Mesodermal cell (in vitro differentiated cells): ENCODE data around the gene DAB2IP.
"Not testable (repeated sequence)": the region's sequence is repeated elsewhere in the genome, so short reads cannot be mapped to it uniquely, and the experiment has no call there.

Experiments used
- H3K27ac ChIP-seq: 2 replicates; pipeline ENCODE4 v1.7.0; 2013; ENCODE audit warnings: mild to moderate bottlenecking, low read depth, low read length, moderate library complexity; ENCODE audit not compliant: severe bottlenecking
- H3K36me3 ChIP-seq: 2 replicates; pipeline ENCODE4 v1.7.1; 2013; ENCODE audit warnings: mild to moderate bottlenecking, low read length, moderate library complexity; ENCODE audit not compliant: control insufficient read depth, insufficient read depth
- H3K4me1 ChIP-seq: one replicate; pipeline ENCODE4 v1.7.1; 2013; ENCODE audit warnings: mild to moderate bottlenecking, low read length; ENCODE audit not compliant: insufficient read depth, control insufficient read depth, poor library complexity, severe bottlenecking
- H3K4me3 ChIP-seq: 2 replicates; pipeline ENCODE4 v1.7.0; 2013; ENCODE audit warnings: low read length, control low read depth, mild to moderate bottlenecking; ENCODE audit not compliant: insufficient read depth, poor library complexity, severe bottlenecking; ENCODE audit errors: extremely low read depth
- H3K9me3 ChIP-seq: 2 replicates; pipeline ENCODE4 v1.7.1; 2013; ENCODE audit warnings: mild to moderate bottlenecking, low read length, moderate library complexity; ENCODE audit not compliant: control insufficient read depth
- WGBS, 2 experiments: methylation state at CpG; one replicate each; pipeline ENCODE4 v1.1.5; 2013; ENCODE audit warnings: missing lambda C conversion rate in 2 of 2; ENCODE audit not compliant: insufficient coverage in 2 of 2; 5-methylcytosine and 5-hydroxymethylcytosine counted together

The DAB2IP gene

GRCh38 chr9:121786998-121787422 lies 135.6 kb downstream of the DAB2IP start:
- peaks cover 19% of the 10 kb centered on the region for H3K4me1 ChIP-seq

GRCh38 chr9:121788686-121789366 lies 137.4 kb downstream of the DAB2IP start:
- 76 to 81% methylated on average over 6 to 10 of the region's 15 CpGs for WGBS, 2 experiments
- H3K9me3 ChIP-seq: no peaks in the 10 kb centered on the region

More at GRCh38 chr9:121786998-121787422, 135.6 kb downstream of the DAB2IP start:
- Histone ChIP-seq H3K9me3 (no peaks in the 10 kb centered on the region), H3K27ac (no peak overlapping the region), H3K4me3 (no peak overlapping the region), H3K36me3 (peaks cover 38% of the 10 kb centered on the region)
- WGBS, 2 experiments: 83 to 90% methylated on average over 2 to 6 of the region's 8 CpGs

GRCh38 chr9:121790841-121791240 lies 139.4 kb downstream of the DAB2IP start:
- Histone ChIP-seq H3K9me3 (no peaks in the 10 kb centered on the region), H3K4me1 (no peaks in the 10 kb centered on the region), H3K36me3 (no peaks in the 10 kb centered on the region), H3K4me3 (no peak overlapping the region), H3K27ac (no peak overlapping the region)
- WGBS, 2 experiments: 96 to 100% methylated on average over 2 to 12 of the region's 14 CpGs

More at GRCh38 chr9:121788686-121789366, 137.4 kb downstream of the DAB2IP start:
- peaks cover 7% of the 10 kb centered on the region for H3K4me1 ChIP-seq
- no peak overlapping the region for H3K27ac ChIP-seq
- H3K4me3 ChIP-seq: no peak overlapping the region
- peaks cover 19% of the 10 kb centered on the region for H3K36me3 ChIP-seq

- H3K4me3 ChIP-seq, H3K4me1 ChIP-seq, H3K36me3 ChIP-seq, H3K9me3 ChIP-seq, H3K27ac ChIP-seq: not testable (repeated sequence)
- WGBS, 2 experiments: 96 to 98% methylated on average over 7 to 8 of the region's 10 CpGs
These were observed 141.0 kb downstream of the DAB2IP start for GRCh38 chr9:121792476-121792875.

- not testable (repeated sequence) for H3K4me1 ChIP-seq, H3K9me3 ChIP-seq, H3K36me3 ChIP-seq, H3K27ac ChIP-seq, H3K4me3 ChIP-seq
- whole genome bisulfite sequencing, 2 experiments: 88 to 98% methylated on average over 5 to 6 of the region's 6 CpGs
These were observed 142.9 kb downstream of the DAB2IP start for GRCh38 chr9:121794334-121794733.

- 67 to 100% methylated on average over 1 of the region's 2 CpGs for WGBS, 2 experiments
- no peaks in the 10 kb centered on the region for H3K36me3 ChIP-seq
- H3K9me3 ChIP-seq: no peaks in the 10 kb centered on the region
- H3K4me1 ChIP-seq: no peaks in the 10 kb centered on the region
- no peak overlapping the region for H3K4me3 ChIP-seq
- no peak overlapping the region for H3K27ac ChIP-seq
These were observed 145.6 kb downstream of the DAB2IP start for GRCh38 chr9:121797081-121797480.

- H3K36me3 ChIP-seq: no peaks in the 10 kb centered on the region
- H3K27ac ChIP-seq: no peak overlapping the region
- H3K9me3 ChIP-seq: no peaks in the 10 kb centered on the region
- no peaks in the 10 kb centered on the region for H3K4me1 ChIP-seq
- WGBS, 2 experiments: 85 to 87% methylated on average over 3 to 4 of the region's 5 CpGs
- H3K4me3 ChIP-seq: no peak overlapping the region
These were observed 147.5 kb downstream of the DAB2IP start for GRCh38 chr9:121798941-121799340.

GRCh38 chr9:121800376-121800775 lies 148.9 kb downstream of the DAB2IP start:
- WGBS, 2 experiments: 91 to 99% methylated on average over 7 to 10 of the region's 10 CpGs
- H3K4me1 ChIP-seq: no peaks in the 10 kb centered on the region
- no peak overlapping the region for H3K4me3 ChIP-seq
- peaks cover 6% of the 10 kb centered on the region for H3K9me3 ChIP-seq
- no peak overlapping the region for H3K27ac ChIP-seq
- no peaks in the 10 kb centered on the region for H3K36me3 ChIP-seq

- WGBS, 2 experiments: 94 to 95% methylated on average over 2 of the region's 3 CpGs
These were observed 150.1 kb downstream of the DAB2IP start for GRCh38 chr9:121801579-121801978.

GRCh38 chr9:121802753-121803152 lies 151.3 kb downstream of the DAB2IP start:
- H3K36me3 ChIP-seq: no peaks in the 10 kb centered on the region
- H3K4me1 ChIP-seq: no peaks in the 10 kb centered on the region
- H3K27ac ChIP-seq: no peak overlapping the region
- 79 to 92% methylated on average over 4 to 5 of the region's 5 CpGs for WGBS, 2 experiments
- no peak overlapping the region for H3K4me3 ChIP-seq
- H3K9me3 ChIP-seq: peaks cover 6% of the 10 kb centered on the region

More at GRCh38 chr9:121801579-121801978, 150.1 kb downstream of the DAB2IP start:
- no peaks in the 10 kb centered on the region for H3K36me3 ChIP-seq
- no peak overlapping the region for H3K27ac ChIP-seq
- H3K4me3 ChIP-seq: no peak overlapping the region
- peaks cover 6% of the 10 kb centered on the region for H3K9me3 ChIP-seq
- no peaks in the 10 kb centered on the region for H3K4me1 ChIP-seq

- H3K4me1 ChIP-seq: no peaks in the 10 kb centered on the region
- no peak overlapping the region for H3K4me3 ChIP-seq
- no peak overlapping the region for H3K27ac ChIP-seq
- no peaks in the 10 kb centered on the region for H3K36me3 ChIP-seq
- H3K9me3 ChIP-seq: peaks cover 6% of the 10 kb centered on the region
- WGBS, 2 experiments: 73 to 80% methylated on average over 8 to 9 of the region's 12 CpGs
These were observed 155.8 kb downstream of the DAB2IP start for GRCh38 chr9:121807069-121807822.
